AG10803 (cell line): ENCODE data around the gene C19orf25.

Experiments used
- DNase-seq: peaks from one replicate; pipeline ENCODE4 v3.0.0; 2010; ENCODE audit warnings: low read depth
- H3K4me3 ChIP-seq: 2 replicates; pipeline ENCODE4 v1.5.1; 2011; ENCODE audit warnings: mild to moderate bottlenecking, low read length, control low read depth
- CTCF ChIP-seq: conservative IDR thresholded peaks from 2 replicates; pipeline ENCODE4 v1.5.1; 2011; ENCODE audit warnings: mild to moderate bottlenecking, low read length, control low read depth, inconsistent platforms

The C19orf25 gene

GRCh38 chr19:1426736-1427135 is 52.3 kb downstream of the C19orf25 start:
- no peak for TF ChIP-seq CTCF
- H3K4me3 ChIP-seq = no peak overlapping the region
- DNase-seq = no peak

GRCh38 chr19:1425902-1426301 is 53.1 kb downstream of the C19orf25 start:
- DNase-seq = no peak
- no peak overlapping the region for H3K4me3 ChIP-seq
- TF ChIP-seq CTCF = no peak

- H3K4me3 ChIP-seq = no peak overlapping the region
- DNase-seq = no peak
- TF ChIP-seq CTCF = no peak
Observed at GRCh38 chr19:1425102-1425837, 53.7 kb downstream of the C19orf25 start.

- TF ChIP-seq CTCF = no peak
- no peak for DNase-seq
- H3K4me3 ChIP-seq = no peak overlapping the region
Observed at GRCh38 chr19:1424192-1424955, 54.6 kb downstream of the C19orf25 start.

- DNase-seq = no peak
Observed at GRCh38 chr19:1423436-1424191, 55.4 kb downstream of the C19orf25 start.

More at GRCh38 chr19:1423436-1424191, 55.4 kb downstream of the C19orf25 start:
- TF ChIP-seq CTCF = no peak
- H3K4me3 ChIP-seq = no peak overlapping the region
